Stimulated activated effector memory CD8-positive, alpha-beta T cell treated with anti-CD3 and anti-CD28 coated beads, Interleukin-12 subunit alpha, Interleukin-12 subunit beta, amount 100 ng/mL, for 72 hours (primary cell): ENCODE results near the gene POU6F2.
A peak's percentile ranks its signal among the peaks of the same experiment; 100 is the strongest.

Experiments used
- ATAC-seq: fragments of 150-1000 bp; cut with Tn5 transposase; 2 replicates; pipeline ENCODE4 v1.10.0; 2021
- DNase-seq, 2 donors: peaks; one replicate each; pipeline ENCODE4 v3.0.0; 2021 to 2022; ENCODE audit warnings: low spot score in 2 of 2
- H3K27ac Mint-ChIP-seq: one replicate; pipeline ENCODE4 v1.8.0; 2022; ENCODE audit warnings: mild to moderate bottlenecking, mixed read lengths
- H3K36me3 Mint-ChIP-seq: one replicate; pipeline ENCODE4 v1.8.0; 2022; ENCODE audit warnings: mild to moderate bottlenecking, mixed read lengths
- H3K4me1 Mint-ChIP-seq: one replicate; pipeline ENCODE4 v1.8.0; 2022; ENCODE audit warnings: mixed read lengths
- H3K4me3 Mint-ChIP-seq: one replicate; pipeline ENCODE4 v1.8.0; 2022; ENCODE audit warnings: mild to moderate bottlenecking, mixed read lengths
- H3K9me3 Mint-ChIP-seq: one replicate; pipeline ENCODE4 v1.8.0; 2022; ENCODE audit warnings: mixed read lengths

Gene POU6F2

DNA sequence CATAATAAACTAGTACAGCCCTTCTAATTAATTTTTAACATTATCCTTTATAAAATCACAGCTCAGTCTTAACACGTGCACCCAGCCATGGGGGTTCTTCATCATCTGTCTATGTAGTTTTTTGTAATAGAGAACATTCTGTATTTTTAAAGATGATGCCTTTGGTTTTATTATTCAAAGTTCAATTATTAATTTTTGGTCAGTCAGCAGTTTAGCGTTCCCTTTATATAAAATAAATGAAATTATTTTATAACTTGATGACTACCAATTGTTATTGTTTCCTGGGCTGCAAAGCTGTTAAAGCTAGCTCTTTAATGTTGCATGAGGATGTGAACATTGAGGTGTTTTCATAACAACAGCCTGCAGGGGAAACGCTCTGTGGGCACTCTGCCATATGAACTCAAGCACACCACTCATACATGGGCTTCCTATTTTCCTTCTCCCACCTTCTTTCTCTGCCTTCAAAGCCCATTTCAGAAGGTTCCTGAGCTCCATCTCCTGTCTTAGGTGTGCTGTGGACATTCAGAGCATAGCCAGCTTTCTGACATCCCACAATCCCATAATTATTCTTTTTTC lies 416.5 kb downstream of the POU6F2 start:
- DNase-seq: no peak
- ATAC-seq: no peak
- H3K36me3 Mint-ChIP-seq: no peaks in the 10 kb centered on the region

DNA sequence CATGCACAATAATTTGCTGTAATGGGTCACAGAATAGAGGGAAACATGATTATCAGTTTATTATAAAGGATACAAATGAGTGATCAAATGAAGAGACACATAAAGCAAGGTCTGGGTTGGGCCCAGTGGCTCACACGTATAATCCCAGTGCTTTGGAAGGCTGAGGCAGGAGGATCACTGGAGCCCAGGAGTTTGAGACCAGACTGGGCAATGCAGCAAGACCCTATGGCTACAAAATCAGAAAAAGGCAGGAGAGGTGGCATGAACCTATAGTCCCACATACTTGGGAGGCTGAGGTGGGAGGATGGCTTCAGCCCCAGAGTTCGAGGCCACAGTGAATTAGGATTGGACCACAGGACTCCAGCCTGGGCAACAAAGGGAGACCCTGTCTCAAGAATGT lies 421.7 kb downstream of the POU6F2 start:
- H3K4me3 Mint-ChIP-seq: no peak overlapping the region
- no peak overlapping the region for H3K27ac Mint-ChIP-seq
- no peaks in the 10 kb centered on the region for H3K36me3 Mint-ChIP-seq
- ATAC-seq: no peak
- DNase-seq: no peak
- no peaks in the 10 kb centered on the region for H3K9me3 Mint-ChIP-seq
- H3K4me1 Mint-ChIP-seq: no peaks in the 10 kb centered on the region

More for the DNA sequence above, 416.5 kb downstream of the POU6F2 start:
- H3K4me3 Mint-ChIP-seq: no peak overlapping the region
- no peak overlapping the region for H3K27ac Mint-ChIP-seq
- no peaks in the 10 kb centered on the region for H3K4me1 Mint-ChIP-seq
- no peaks in the 10 kb centered on the region for H3K9me3 Mint-ChIP-seq

DNA sequence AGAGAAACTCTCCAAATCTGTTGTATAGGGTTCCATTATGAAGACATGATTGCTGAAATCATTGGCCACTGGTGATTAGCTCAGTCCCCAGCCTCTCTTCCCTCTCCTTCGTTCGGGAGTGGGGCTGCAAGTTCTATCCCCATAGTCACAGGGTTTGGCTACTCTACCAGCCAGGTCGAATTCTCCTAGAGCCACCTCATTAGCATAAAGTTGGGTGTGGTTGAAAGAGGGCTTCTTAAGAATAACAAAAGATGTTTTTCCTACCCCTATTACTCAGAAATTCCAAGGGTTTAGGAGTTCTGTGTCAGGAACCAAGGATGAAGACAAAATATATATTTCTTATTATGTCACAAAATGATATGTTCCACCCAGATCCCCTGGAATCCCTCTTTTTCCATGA lies 422.3 kb downstream of the POU6F2 start:
- DNase-seq: no peak
- Mint-ChIP-seq H3K27ac (no peak overlapping the region), H3K4me3 (no peak overlapping the region), H3K9me3 (no peaks in the 10 kb centered on the region), H3K36me3 (no peaks in the 10 kb centered on the region), H3K4me1 (no peaks in the 10 kb centered on the region)
- ATAC-seq: no peak

DNA sequence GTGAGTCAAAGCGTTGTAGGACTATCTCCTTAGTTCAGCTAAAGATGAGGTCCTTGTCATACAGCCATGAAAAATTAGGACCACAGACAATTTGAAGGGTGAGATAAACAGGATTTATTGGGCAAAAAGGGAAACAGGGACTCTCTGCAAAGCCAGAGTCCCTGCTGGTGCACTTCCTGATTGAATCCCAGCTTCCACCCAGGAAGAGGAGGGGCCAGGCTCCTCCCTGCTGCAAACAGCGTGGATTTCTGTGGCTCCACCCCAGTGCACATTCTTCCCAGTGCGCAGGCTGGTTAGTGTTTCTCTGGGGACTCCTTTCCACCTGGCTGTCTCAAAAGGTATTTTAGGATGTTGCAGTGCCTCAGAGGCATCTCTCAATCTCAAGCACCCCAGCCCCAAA lies 423.1 kb downstream of the POU6F2 start:
- ATAC-seq (no peak), DNase-seq (no peak)
- Mint-ChIP-seq H3K4me1 (no peaks in the 10 kb centered on the region), H3K4me3 (no peak overlapping the region), H3K9me3 (no peaks in the 10 kb centered on the region), H3K36me3 (no peaks in the 10 kb centered on the region), H3K27ac (no peak overlapping the region)

DNA sequence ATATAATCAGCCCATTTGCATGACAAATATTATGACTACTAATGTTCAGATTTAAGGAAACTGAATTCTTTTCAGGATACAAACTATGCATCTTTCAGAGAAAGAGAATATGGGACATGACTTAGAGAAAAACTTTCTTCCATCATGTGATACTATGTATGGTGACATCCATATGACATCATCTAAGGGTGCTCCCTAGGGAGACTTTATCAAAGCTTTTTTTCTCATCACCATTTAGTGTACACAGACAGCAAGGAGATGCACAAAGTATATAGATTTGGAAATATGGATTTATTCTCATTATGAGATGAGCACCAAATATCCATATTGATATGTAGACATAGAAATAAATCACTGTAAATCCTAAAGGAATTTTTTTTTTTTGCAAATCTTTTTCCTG lies 424.3 kb downstream of the POU6F2 start:
- H3K4me1 Mint-ChIP-seq: no peaks in the 10 kb centered on the region

DNA sequence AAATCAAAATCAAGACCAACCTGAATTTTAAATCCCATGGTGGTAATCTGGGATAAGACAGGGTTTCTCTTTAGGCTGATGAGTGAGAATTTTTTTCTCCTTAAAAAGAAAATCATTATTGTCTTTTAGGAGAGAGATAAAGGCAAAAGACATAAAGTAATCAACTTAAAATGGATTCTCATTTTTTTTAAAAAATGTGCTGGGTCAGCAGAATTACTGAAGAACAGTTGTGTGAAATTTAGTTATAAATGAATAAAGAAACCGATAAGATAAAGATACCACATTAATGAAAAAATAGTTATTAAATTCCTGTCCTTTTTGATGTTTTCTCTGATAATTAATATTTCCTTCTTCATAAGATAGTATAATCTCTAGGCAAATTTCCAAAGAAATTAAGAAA lies 427.2 kb downstream of the POU6F2 start:
- Mint-ChIP-seq H3K4me3 (no peak overlapping the region), H3K9me3 (no peaks in the 10 kb centered on the region), H3K27ac (no peak overlapping the region), H3K4me1 (no peaks in the 10 kb centered on the region), H3K36me3 (no peaks in the 10 kb centered on the region)
- no peak for DNase-seq
- ATAC-seq: no peak

More for the DNA sequence above, 424.3 kb downstream of the POU6F2 start:
- H3K27ac Mint-ChIP-seq: no peak overlapping the region
- ATAC-seq (no peak), DNase-seq (no peak)
- no peaks in the 10 kb centered on the region for H3K36me3 Mint-ChIP-seq
- H3K4me3 Mint-ChIP-seq: no peak overlapping the region
- no peaks in the 10 kb centered on the region for H3K9me3 Mint-ChIP-seq

DNA sequence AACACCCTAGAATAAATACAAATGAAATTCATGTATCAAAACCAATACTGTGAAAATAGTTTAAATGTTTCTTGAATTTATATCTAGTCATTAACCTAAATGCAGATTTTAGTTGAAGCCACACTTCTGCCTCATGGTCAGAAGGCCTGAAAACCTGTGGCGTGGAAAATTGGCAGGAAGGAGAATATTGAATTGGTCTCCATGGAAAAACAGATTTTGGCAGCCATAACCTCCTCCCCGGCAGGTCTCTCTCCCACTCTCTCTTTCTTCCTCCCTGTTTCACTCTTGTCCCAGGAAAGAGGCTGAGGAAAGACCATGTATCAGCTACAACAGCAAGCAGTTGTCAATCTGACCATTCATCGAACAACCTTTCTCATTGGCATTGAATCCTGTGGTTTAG lies 427.9 kb downstream of the POU6F2 start:
- Mint-ChIP-seq H3K9me3 (no peaks in the 10 kb centered on the region), H3K4me3 (no peak overlapping the region)
- DNase-seq: no peak

DNA sequence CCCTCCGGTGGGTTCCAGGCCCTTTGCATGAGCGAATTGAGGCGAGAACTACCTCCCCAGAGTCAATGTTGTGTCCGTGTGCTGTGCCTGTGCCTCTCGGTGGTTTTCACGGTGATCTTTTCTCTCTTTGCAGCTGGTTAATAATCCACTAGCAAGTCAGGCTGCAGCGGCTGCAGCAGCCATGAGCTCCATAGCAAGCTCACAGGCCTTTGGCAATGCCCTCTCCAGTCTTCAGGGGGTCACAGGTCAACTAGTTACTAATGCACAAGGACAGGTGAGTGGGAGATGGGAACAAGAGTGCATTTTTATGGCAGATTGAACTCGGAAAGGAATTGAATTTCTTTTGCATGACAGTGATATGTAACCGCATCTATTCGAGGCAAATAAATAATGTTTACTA lies 428.8 kb downstream of the POU6F2 start:
- DNase-seq (no peak), ATAC-seq (no peak)
- H3K27ac Mint-ChIP-seq: no peak overlapping the region
- H3K4me1 Mint-ChIP-seq: no peaks in the 10 kb centered on the region
- no peaks in the 10 kb centered on the region for H3K9me3 Mint-ChIP-seq
- no peaks in the 10 kb centered on the region for H3K36me3 Mint-ChIP-seq
- no peak overlapping the region for H3K4me3 Mint-ChIP-seq

More for the DNA sequence above, 427.9 kb downstream of the POU6F2 start:
- Mint-ChIP-seq H3K36me3 (no peaks in the 10 kb centered on the region), H3K4me1 (no peaks in the 10 kb centered on the region), H3K27ac (no peak overlapping the region)
- ATAC-seq: no peak

DNA sequence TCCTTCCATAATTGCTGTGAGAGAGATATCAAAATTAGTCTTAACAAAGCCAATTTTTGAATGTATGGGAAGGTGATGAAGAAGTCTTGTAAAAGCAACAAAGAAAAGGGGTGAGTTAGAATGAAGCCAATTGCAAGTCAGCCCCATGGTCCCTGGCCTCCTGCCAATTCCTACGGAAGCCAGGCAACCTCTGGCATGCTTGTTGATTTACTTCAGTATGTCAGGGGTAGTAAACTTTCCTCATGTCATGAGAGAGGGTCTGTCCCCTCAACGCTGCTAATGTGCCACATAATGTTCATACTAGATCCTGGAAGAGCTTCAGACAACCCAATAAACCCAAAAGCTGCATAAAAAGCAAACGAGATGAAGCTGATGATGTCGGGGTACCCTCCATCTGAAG lies 429.4 kb downstream of the POU6F2 start:
- Mint-ChIP-seq H3K4me3 (no peak overlapping the region), H3K27ac (no peak overlapping the region), H3K9me3 (no peaks in the 10 kb centered on the region), H3K36me3 (no peaks in the 10 kb centered on the region), H3K4me1 (no peaks in the 10 kb centered on the region)
- ATAC-seq (no peak), DNase-seq (no peak)

DNA sequence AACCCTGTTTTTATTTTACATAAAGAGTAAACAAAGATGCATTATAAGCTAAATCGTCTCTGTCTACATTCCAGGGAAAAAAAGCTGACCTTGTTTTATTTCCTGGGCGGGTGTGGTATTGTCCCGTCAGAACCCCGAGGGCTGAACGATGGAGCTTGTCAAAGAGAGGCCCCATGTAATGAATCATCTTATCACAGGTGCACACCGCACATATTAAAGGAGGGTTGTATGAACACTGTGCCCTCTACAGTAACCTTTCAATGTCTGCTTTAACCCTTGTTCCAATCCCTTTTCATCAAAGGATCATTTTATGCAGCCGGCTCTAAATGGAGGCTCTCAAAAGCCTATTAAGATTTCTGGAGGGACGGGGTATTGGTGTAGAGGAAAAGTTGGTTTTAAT lies 430.0 kb downstream of the POU6F2 start:
- no peak for DNase-seq
- Mint-ChIP-seq H3K36me3 (no peaks in the 10 kb centered on the region), H3K9me3 (no peaks in the 10 kb centered on the region), H3K4me3 (no peak overlapping the region), H3K4me1 (no peaks in the 10 kb centered on the region), H3K27ac (no peak overlapping the region)
- ATAC-seq: no peak

DNA sequence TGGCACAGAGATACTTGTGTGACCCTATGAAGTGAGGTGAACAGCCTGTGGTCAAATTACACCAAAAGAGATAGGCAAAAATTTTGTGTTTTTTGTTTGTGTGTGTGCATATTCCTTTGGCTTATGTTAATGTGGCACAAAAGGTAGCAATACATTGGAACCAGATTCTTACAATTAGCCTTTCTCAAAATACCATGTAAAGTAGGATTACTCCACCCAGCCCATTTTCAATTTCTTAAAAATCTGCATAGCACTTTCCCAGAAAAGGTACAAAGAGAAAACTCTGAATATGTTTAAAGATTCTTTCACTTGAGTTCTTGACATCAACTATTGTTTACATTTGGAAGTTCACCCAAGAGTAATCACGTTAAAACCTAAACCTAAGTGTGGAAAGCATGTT lies 431.2 kb downstream of the POU6F2 start:
- Mint-ChIP-seq H3K4me1 (peaks cover 3% of the 10 kb centered on the region), H3K9me3 (no peaks in the 10 kb centered on the region), H3K27ac (no peak overlapping the region), H3K4me3 (no peak overlapping the region), H3K36me3 (no peaks in the 10 kb centered on the region)
- DNase-seq (no peak), ATAC-seq (no peak)

DNA sequence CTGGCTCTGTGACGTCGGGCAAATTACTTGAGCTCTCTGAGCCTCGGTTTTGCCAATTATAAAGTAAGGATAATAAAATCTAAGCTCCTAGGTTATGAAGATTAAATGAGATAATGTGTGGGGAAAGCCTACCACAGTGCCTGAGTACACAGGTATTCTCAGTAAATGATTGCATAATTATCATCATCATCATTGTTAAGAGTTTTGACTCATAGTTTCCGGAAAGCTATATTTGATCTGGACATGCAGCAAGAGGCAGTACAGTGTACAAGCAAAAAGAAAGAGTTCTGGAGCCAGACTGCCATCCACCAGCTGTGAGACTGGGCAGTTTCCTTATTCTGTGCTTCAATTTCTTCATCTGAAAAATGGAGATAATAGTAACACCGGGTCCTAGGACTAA lies 432.9 kb downstream of the POU6F2 start:
- Mint-ChIP-seq H3K4me3 (no peak overlapping the region), H3K36me3 (no peaks in the 10 kb centered on the region), H3K4me1 (peaks cover 9% of the 10 kb centered on the region), H3K9me3 (no peaks in the 10 kb centered on the region), H3K27ac (no peak overlapping the region)
- DNase-seq (no peak), ATAC-seq (no peak)

DNA sequence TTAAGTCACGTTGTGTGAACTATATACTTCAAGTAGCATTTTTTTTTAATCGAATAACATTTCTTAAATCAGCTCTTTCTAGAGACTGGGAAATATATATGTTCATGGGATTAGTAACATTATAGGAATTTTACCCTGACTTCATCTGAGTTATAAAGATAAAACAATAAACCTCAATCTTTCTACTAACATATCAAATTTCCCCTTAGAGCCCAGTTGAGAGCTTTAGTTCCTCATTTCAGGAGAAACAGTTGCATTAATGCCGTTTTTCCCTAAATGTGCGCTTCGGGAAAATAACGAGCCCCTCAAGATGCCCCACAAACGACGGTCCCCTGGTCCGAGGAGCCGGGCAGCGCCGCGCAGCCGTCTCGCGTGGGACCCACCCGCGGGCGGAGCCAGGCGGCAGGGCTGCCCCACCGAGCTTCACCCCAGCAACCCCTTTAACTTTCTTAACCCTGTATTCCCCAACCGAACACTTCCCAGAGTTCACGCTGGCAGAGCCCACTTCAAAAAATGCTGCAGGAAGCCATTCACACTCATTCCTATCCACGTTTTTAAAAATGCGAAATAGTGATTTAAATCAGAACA lies 436.0 kb downstream of the POU6F2 start:
- Mint-ChIP-seq H3K27ac (no peak overlapping the region), H3K4me3 (peak overlapping the region; percentile 75), H3K36me3 (no peaks in the 10 kb centered on the region), H3K9me3 (no peaks in the 10 kb centered on the region), H3K4me1 (peaks cover 9% of the 10 kb centered on the region)
- no peak for DNase-seq
- no peak for ATAC-seq

DNA sequence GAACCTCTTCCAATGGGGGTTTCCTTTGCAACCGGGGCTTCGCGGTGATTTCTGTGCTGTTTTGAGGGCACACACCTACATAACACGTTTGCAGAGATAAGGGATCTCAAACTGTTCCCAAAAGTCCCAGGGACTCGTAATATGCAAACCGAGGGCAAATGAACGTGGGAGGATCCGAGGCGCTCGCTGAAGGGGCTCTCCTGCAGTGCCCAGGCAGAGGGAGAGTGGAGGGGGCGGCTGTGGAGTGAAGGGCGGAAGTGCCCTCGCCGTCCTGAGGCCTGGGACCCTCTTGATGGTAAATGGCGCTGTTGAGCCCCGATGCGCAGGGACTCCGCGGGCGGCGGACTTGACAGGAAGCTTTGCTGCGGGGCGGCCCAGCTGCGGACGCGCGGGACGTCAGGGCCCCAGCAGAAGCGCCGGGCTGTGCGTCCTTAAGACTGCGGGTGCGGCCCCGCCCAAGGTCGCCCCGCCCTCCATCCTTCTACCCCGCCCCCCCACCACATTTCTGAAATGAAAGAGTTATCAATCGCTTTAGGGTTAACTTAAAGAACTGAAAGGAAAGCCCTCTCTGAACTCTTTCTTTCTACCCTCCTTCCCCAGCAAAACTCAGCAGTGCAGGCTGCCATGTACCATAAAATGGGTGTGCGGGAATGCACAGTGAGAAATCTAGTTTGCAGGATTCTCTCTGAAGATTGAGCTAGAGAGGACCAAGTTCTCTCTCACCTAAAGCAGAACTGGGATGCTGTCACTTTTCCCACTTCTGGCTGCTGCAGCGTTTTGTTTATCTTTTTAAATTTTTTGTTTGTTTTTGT lies 436.7 kb downstream of the POU6F2 start:
- Mint-ChIP-seq H3K27ac (no peak overlapping the region), H3K9me3 (no peaks in the 10 kb centered on the region), H3K4me1 (peaks cover 9% of the 10 kb centered on the region), H3K36me3 (no peaks in the 10 kb centered on the region), H3K4me3 (peak overlapping the region; percentile 75)
- DNase-seq (peak in 1 of 2 donors; percentile 60), ATAC-seq (peak; percentile 90)

DNA sequence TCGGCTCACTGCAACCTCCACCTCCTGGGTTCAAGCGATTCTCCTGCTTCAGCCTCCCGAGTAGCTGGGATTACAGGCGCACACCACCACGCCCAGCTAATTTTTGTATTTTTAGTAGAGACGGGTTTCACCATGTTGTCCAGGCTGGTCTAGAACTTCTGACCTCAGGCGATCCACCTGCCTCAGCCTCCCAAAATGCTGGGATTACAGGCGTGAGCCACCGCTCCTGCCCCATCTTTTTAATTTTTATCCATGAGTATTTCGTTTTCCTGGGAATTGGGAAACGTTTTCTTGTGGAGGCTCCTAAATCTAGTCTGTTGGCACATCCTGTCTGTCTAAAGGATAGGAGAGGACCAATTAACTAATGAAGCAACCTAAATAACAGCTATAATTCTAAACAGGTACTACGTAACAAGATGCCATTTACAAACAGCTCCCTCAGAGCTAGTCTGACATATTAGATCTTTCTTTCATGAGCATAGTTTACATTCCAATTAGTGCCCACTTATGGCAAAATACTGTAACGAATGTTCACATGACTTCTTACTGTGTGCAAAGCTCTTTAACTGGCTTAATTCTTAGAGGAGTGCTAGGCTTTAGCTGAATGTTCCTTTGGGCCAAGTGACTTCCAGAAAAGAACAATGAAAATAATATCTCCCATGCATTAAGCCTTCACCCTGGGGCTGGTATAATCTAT lies 437.5 kb downstream of the POU6F2 start:
- ATAC-seq (no peak), DNase-seq (no peak)
- no peaks in the 10 kb centered on the region for H3K36me3 Mint-ChIP-seq
- H3K4me3 Mint-ChIP-seq: peak overlapping the region; percentile 75
- H3K4me1 Mint-ChIP-seq: peaks cover 9% of the 10 kb centered on the region
- H3K27ac Mint-ChIP-seq: no peak overlapping the region
- no peaks in the 10 kb centered on the region for H3K9me3 Mint-ChIP-seq
